Measurements from ENCODE around the gene C3orf18. TPM values are rescaled to one million over a fixed set of nuclear protein-coding genes. Genes with fewer than 3 reads are reported as not detected.

C3orf18 gene
- total and polyA plus RNA-seq, 2 donors (not counting 3 experiments of a cell fraction or from before 2014, with no cell fraction given), result 1.7 to 2.9 TPM

DNA sequence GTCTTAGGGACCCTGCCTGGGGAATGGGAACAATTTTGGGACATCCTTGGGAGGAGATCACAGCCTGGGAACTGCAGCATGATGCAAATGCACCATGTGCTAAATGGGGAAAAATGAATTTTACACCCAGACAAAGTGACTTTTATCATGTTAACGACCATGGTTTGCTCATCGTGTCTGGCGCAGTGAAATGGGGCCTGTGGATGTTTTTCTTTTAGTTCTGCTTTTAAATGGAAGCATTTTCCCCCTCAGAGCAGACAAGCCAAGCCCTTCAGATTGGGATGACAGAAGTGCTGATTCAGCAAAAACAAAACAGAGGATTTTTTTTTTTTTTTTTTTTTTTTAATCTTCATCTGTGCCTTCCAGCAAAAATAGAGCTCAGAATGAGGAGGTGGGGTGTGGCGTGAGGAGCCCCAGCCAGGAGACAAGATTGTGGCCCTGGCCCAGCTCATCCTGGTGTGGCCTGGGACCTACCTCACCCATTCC, 49.8 kb downstream of the C3orf18 start:
- Histone ChIP-seq H3K9me3 (replicated peaks; ENCODE audit: control insufficient read depth, insufficient read depth, low read length) (no peaks in the 10 kb centered on the region), H3K36me3 (ENCODE audit: control insufficient read depth in 2 of 2, extremely low read depth in 1 of 2, insufficient read depth in 2 of 2, low read length in 2 of 2) (no peaks in the 10 kb centered on the region), H3K4me2 (ENCODE audit: insufficient read depth, low read length) (no peak overlapping the region), H3K4me1 (ENCODE audit: control insufficient read depth, extremely low read depth, insufficient read depth, low read length) (peaks cover 5% of the 10 kb centered on the region), H3K4me3 (replicated peaks in 1 of 3; ENCODE audit: insufficient read depth in 1 of 3, low read depth in 1 of 3, low read length in 3 of 3) (no peak overlapping the region), H3K27me3 (ENCODE audit: control insufficient read depth in 2 of 2, insufficient read depth in 2 of 2, low read length in 2 of 2) (no peaks in the 10 kb centered on the region), H3K79me2 (ENCODE audit: control insufficient read depth, insufficient read depth, low read length) (no peaks in the 10 kb centered on the region), H3K9me1 (replicated peaks; ENCODE audit: control insufficient read depth, extremely low read depth, insufficient read depth, low read length) (no peaks in the 10 kb centered on the region), H3K27ac (ENCODE audit: insufficient read depth, low read depth, low read length) (no peak overlapping the region), H2AFZ (ENCODE audit: low read depth, low read length) (no peak overlapping the region), H4K20me1 (replicated peaks; ENCODE audit: control insufficient read depth, extremely low read depth, insufficient read depth, low read length) (no peaks in the 10 kb centered on the region), H3K9ac (replicated peaks; ENCODE audit: extremely low read depth, insufficient read depth, low read length) (no peak overlapping the region)
- no TSS peak for BruUV-seq (replicated peaks)
- dilution Hi-C loops (cut with MboI; ENCODE audit: extremely low pct_ligation_motif_present, low sequenced_read_pairs), result no loop called here
- DNase-seq (ENCODE audit: low read depth, low spot score), result no peak
- ChIA-PET CTCF (interaction anchor here (0.7 to 3.4 kb wide), 6 partner anchors 18 to 95 kb away, joined by 3 to 14 read pairs (median 4); partner anchors contain the start of gene CISH), POLR2A (no interaction called here)
- FAIRE-seq, result no peak
- TF ChIP-seq FOS (IDR thresholded peaks at IDR 0.05; ENCODE audit: borderline replicate concordance, insufficient read depth, low read length) (no peak), GATA2 (IDR thresholded peaks at IDR 0.05; ENCODE audit: insufficient read depth, insufficient read length, low read depth, low read length) (no peak), EZH2 (IDR thresholded peaks at IDR 0.05; ENCODE audit: borderline replicate concordance, low read depth, low read length, severe bottlenecking) (no peak), MYC (IDR thresholded peaks at IDR 0.05; ENCODE audit: low read depth, low read length) (no peak), JUN (IDR thresholded peaks at IDR 0.05; ENCODE audit: borderline replicate concordance, insufficient read depth, insufficient read length, low read depth) (no peak), POLR2A (IDR thresholded peaks at IDR 0.05; ENCODE audit: low read depth, low read length) (no peak), POLR2AphosphoS5 (IDR thresholded peaks at IDR 0.05; ENCODE audit: insufficient read depth, low read depth, low read length) (no peak)
- TF ChIP-seq, protein P1, sequence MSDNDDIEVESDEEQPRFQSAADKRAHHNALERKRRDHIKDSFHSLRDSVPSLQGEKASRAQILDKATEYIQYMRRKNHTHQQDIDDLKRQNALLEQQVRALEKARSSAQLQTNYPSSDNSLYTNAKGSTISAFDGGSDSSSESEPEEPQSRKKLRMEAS (IDR thresholded peaks at IDR 0.05; ENCODE audit: insufficient read depth, insufficient read length), result no peak
- TF ChIP-seq, protein P2, sequence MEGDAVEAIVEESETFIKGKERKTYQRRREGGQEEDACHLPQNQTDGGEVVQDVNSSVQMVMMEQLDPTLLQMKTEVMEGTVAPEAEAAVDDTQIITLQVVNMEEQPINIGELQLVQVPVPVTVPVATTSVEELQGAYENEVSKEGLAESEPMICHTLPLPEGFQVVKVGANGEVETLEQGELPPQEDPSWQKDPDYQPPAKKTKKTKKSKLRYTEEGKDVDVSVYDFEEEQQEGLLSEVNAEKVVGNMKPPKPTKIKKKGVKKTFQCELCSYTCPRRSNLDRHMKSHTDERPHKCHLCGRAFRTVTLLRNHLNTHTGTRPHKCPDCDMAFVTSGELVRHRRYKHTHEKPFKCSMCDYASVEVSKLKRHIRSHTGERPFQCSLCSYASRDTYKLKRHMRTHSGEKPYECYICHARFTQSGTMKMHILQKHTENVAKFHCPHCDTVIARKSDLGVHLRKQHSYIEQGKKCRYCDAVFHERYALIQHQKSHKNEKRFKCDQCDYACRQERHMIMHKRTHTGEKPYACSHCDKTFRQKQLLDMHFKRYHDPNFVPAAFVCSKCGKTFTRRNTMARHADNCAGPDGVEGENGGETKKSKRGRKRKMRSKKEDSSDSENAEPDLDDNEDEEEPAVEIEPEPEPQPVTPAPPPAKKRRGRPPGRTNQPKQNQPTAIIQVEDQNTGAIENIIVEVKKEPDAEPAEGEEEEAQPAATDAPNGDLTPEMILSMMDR (IDR thresholded peaks at IDR 0.05; ENCODE audit: extremely low read depth in 1 of 2, insufficient read depth in 1 of 2, low read depth in 1 of 2, low read length in 2 of 2), result no peak
- intact Hi-C loops (cut with micrococcal nuclease), result loop anchor here (2.0 kb wide), 1 partner anchor 33 kb away; no protein-coding TSS in a partner anchor

Measured in endothelial cell of umbilical vein (primary cell).